Osteoblast (primary cell): ENCODE data around the gene PTGS2. TPM values are rescaled to one million over a fixed set of nuclear protein-coding genes. Genes with fewer than 3 reads are reported as not detected.

Source experiments
- DNase-seq: peaks from one replicate; pipeline ENCODE4 v3.0.0; 2011; ENCODE audit warnings: low spot score, mixed read lengths; ENCODE audit not compliant: insufficient read length; ENCODE audit errors: missing footprints
- H2AFZ ChIP-seq: 2 replicates; pipeline ENCODE4 v1.6.0; 2011; ENCODE audit warnings: mild to moderate bottlenecking, low read length
- H3K27ac ChIP-seq: 2 replicates; pipeline ENCODE4 v1.5.1; 2011; ENCODE audit warnings: mild to moderate bottlenecking, low read depth, low read length, moderate library complexity
- H3K27me3 ChIP-seq: 2 replicates; pipeline ENCODE4 v1.6.0; 2012; ENCODE audit warnings: mild to moderate bottlenecking, control low read depth, inconsistent platforms, low read length, moderate library complexity; ENCODE audit not compliant: insufficient read depth
- H3K36me3 ChIP-seq: 2 replicates; pipeline ENCODE4 v1.5.1; 2011; ENCODE audit warnings: mild to moderate bottlenecking, low read length, control low read depth, moderate library complexity; ENCODE audit not compliant: insufficient read depth
- H3K4me1 ChIP-seq: 2 replicates; pipeline ENCODE4 v1.5.1; 2011; ENCODE audit warnings: mild to moderate bottlenecking, low read length, control low read depth, moderate library complexity; ENCODE audit not compliant: insufficient read depth
- H3K4me2 ChIP-seq: 2 replicates; pipeline ENCODE4 v1.6.0; 2011; ENCODE audit warnings: mild to moderate bottlenecking, low read length; ENCODE audit not compliant: insufficient read depth
- H3K4me3 ChIP-seq: fragments of 200-600 bp; sonication (generic); 3 replicates; pipeline ENCODE4 v1.5.1; 2012; ENCODE audit warnings: mild to moderate bottlenecking, low read length, inconsistent platforms; ENCODE audit not compliant: insufficient read depth
- H3K79me2 ChIP-seq: 2 replicates; pipeline ENCODE4 v1.6.0; 2012; ENCODE audit warnings: mild to moderate bottlenecking, low read length, control low read depth, inconsistent platforms; ENCODE audit not compliant: insufficient read depth
- H3K9me3 ChIP-seq: 2 replicates; pipeline ENCODE4 v1.5.1; 2011; ENCODE audit warnings: low read depth, low read length, control low read depth
- H4K20me1 ChIP-seq: 2 replicates; pipeline ENCODE4 v1.6.0; 2012; ENCODE audit warnings: mild to moderate bottlenecking, low read length, control low read depth; ENCODE audit not compliant: insufficient read depth
- CTCF ChIP-seq: IDR thresholded peaks from 2 replicates; pipeline ENCODE4 v1.5.1; 2011; ENCODE audit warnings: mild to moderate bottlenecking, low read depth, low read length, moderate library complexity; ENCODE audit errors: extremely low read depth
- total RNA-seq: library from RNA; depleted of rRNA; stranded (reverse); fragments of >200 nt; gene quantifications from 2 replicates; pipeline ENCODE4 v1.2.3, GENCODE V29; 2012

PTGS2 gene
- total RNA-seq, 1 donor = 3.3 TPM

GRCh38 chr1:186700722-186701121, 20.5 kb upstream of the PTGS2 start:
- Histone ChIP-seq H3K36me3 (no peaks in the 10 kb centered on the region), H3K4me3 (no peak overlapping the region), H3K79me2 (no peaks in the 10 kb centered on the region), H3K27ac (no peak overlapping the region), H3K27me3 (no peaks in the 10 kb centered on the region), H3K4me1 (no peaks in the 10 kb centered on the region), H3K9me3 (no peaks in the 10 kb centered on the region), H2AFZ (no peak overlapping the region), H3K4me2 (no peak overlapping the region), H4K20me1 (no peaks in the 10 kb centered on the region)
- no peak for TF ChIP-seq CTCF
- DNase-seq = no peak

DNA sequence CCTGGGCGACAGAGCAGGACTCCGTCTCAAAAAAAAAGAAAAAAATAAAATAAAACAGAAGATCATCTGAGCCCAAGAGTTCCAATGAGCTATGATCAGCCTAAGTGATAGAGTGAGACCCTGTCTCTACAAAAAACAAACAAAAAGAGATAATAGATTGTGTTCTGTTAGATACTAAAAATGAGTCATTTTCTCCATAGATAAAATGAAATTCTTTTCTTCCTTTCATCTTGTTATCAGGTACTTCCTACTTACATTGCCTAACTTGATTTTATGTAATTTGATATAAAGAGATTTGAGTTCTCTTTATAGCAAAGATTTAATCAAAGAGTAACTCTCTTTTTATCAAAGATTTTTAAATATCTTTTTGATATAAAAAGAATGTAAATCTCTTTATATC, 19.3 kb upstream of the PTGS2 start:
- H2AFZ ChIP-seq = no peak overlapping the region
- no peak for DNase-seq
- H3K4me3 ChIP-seq = no peak overlapping the region
- H3K9me3 ChIP-seq = no peaks in the 10 kb centered on the region
- no peak for TF ChIP-seq CTCF
- H3K27me3 ChIP-seq = no peaks in the 10 kb centered on the region
- H3K79me2 ChIP-seq = no peaks in the 10 kb centered on the region
- no peaks in the 10 kb centered on the region for H4K20me1 ChIP-seq
- no peaks in the 10 kb centered on the region for H3K36me3 ChIP-seq
- H3K4me2 ChIP-seq = no peak overlapping the region
- H3K27ac ChIP-seq = no peak overlapping the region
- H3K4me1 ChIP-seq = no peaks in the 10 kb centered on the region

DNA sequence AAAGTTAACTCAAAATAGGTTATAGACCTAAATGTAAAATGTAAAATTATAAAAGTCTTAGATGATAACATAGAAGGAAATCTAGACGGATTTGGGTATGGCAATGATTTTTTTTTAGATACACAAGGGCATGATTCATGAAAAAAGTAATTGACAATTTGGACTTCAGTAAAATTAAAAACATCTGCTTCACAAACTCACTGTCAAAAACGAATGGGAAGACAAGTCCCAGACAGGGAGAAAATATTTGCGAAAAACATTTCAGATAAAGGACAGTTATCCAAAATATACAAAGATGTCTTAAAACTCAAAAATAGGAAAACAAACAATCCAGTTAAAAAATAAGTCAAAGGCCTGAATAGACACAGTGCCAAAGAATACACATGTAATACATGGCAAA, 9.7 kb upstream of the PTGS2 start:
- H3K79me2 ChIP-seq = no peaks in the 10 kb centered on the region
- no peaks in the 10 kb centered on the region for H3K9me3 ChIP-seq
- H3K4me2 ChIP-seq = no peak overlapping the region
- H3K27me3 ChIP-seq = no peaks in the 10 kb centered on the region
- no peaks in the 10 kb centered on the region for H3K36me3 ChIP-seq
- H3K4me3 ChIP-seq = no peak overlapping the region
- no peak overlapping the region for H3K27ac ChIP-seq
- H3K4me1 ChIP-seq = no peaks in the 10 kb centered on the region
- H2AFZ ChIP-seq = no peak overlapping the region
- H4K20me1 ChIP-seq = no peaks in the 10 kb centered on the region
- no peak for DNase-seq
- no peak for TF ChIP-seq CTCF

GRCh38 chr1:186689376-186689775, 9.2 kb upstream of the PTGS2 start:
- Histone ChIP-seq H3K4me1 (no peaks in the 10 kb centered on the region), H3K4me3 (no peak overlapping the region), H3K27me3 (no peaks in the 10 kb centered on the region), H3K9me3 (no peaks in the 10 kb centered on the region), H4K20me1 (no peaks in the 10 kb centered on the region), H3K79me2 (no peaks in the 10 kb centered on the region), H3K27ac (no peak overlapping the region), H3K36me3 (no peaks in the 10 kb centered on the region), H2AFZ (no peak overlapping the region), H3K4me2 (no peak overlapping the region)
- no peak for DNase-seq
- no peak for TF ChIP-seq CTCF
